Stimulated activated CD8-positive, alpha-beta memory T cell treated with anti-CD3 and anti-CD28 coated beads, Interleukin-7, amount 100 ng/mL, for 48 hours (primary cell): ENCODE data around the gene KIAA1549.

ENCODE experiments used
- DNase-seq, 2 donors: peaks; one replicate each; pipeline ENCODE4 v3.0.0-alpha.2; 2020; ENCODE audit warnings: low read depth in 1 of 2; ENCODE audit errors: extremely low read depth in 1 of 2

KIAA1549 gene

GRCh38 chr7:138975343-138976104 lies 5.7 kb downstream of the KIAA1549 start:
- no peak for DNase-seq

GRCh38 chr7:138974675-138975292 lies 6.4 kb downstream of the KIAA1549 start:
- DNase-seq, result no peak

GRCh38 chr7:138974103-138974502 lies 7.1 kb downstream of the KIAA1549 start:
- DNase-seq, result no peak

GRCh38 chr7:138970952-138971351 lies 10.2 kb downstream of the KIAA1549 start:
- no peak for DNase-seq

GRCh38 chr7:138970446-138970845 lies 10.7 kb downstream of the KIAA1549 start:
- no peak for DNase-seq

GRCh38 chr7:138967159-138967558 lies 14.0 kb downstream of the KIAA1549 start:
- DNase-seq, result no peak

- no peak for DNase-seq
Measured at GRCh38 chr7:138964624-138965436, 16.4 kb downstream of the KIAA1549 start.

- DNase-seq, result no peak
Measured at GRCh38 chr7:138963675-138964074, 17.5 kb downstream of the KIAA1549 start.

GRCh38 chr7:138962561-138963270 lies 18.5 kb downstream of the KIAA1549 start:
- DNase-seq, result no peak

GRCh38 chr7:138961159-138961558 lies 20.0 kb downstream of the KIAA1549 start:
- no peak for DNase-seq

- no peak for DNase-seq
Measured at GRCh38 chr7:138958391-138958956, 22.7 kb downstream of the KIAA1549 start.

GRCh38 chr7:138957753-138958390 lies 23.3 kb downstream of the KIAA1549 start:
- DNase-seq, result no peak

- no peak for DNase-seq
Measured at GRCh38 chr7:138957217-138957616, 24.0 kb downstream of the KIAA1549 start.

- no peak for DNase-seq
Measured at GRCh38 chr7:138954545-138955475, 26.4 kb downstream of the KIAA1549 start.

GRCh38 chr7:138952791-138953190 lies 28.4 kb downstream of the KIAA1549 start:
- DNase-seq, result no peak

GRCh38 chr7:138951953-138952352 lies 29.2 kb downstream of the KIAA1549 start:
- DNase-seq, result no peak

GRCh38 chr7:138949421-138950088 lies 31.6 kb downstream of the KIAA1549 start:
- DNase-seq, result no peak

GRCh38 chr7:138948403-138948802 lies 32.8 kb downstream of the KIAA1549 start:
- no peak for DNase-seq

- DNase-seq, result no peak
Measured at GRCh38 chr7:138945821-138946220, 35.4 kb downstream of the KIAA1549 start.
